ENCODE results near the gene CCDC146. TPM values are rescaled to one million over a fixed set of nuclear protein-coding genes. Genes with fewer than 3 reads are reported as not detected.
"Not testable (repeated sequence)": the region's sequence is repeated elsewhere in the genome, so short reads cannot be mapped to it uniquely, and the experiment has no call there.

Gene CCDC146
- polyA plus RNA-seq, 3 donors, result 0.08 to 7.2 (median 0.40) TPM

GRCh38 chr7:77331938-77332695 lies 209.7 kb downstream of the CCDC146 start:
- no peak overlapping the region for H3K4me3 Mint-ChIP-seq
- no peak overlapping the region for H3K4me3 ChIP-seq (replicated peaks in 1 of 3; ENCODE audit: low read depth in 2 of 3, low read length in 3 of 3)
- H3K9ac ChIP-seq (ENCODE audit: insufficient read depth, low read length, poor library complexity, severe bottlenecking), result no peak overlapping the region
- peak; percentile 64 to 85 (median 84) for DNase-seq
- no peak overlapping the region for H3K27ac ChIP-seq (ENCODE audit: low read depth in 1 of 2, low read length in 2 of 2)
- H3K36me3 Mint-ChIP-seq, result peaks cover 35 to 39% of the 10 kb centered on the region in 2 donors
- H3K9me3 Mint-ChIP-seq, result no peaks in the 10 kb centered on the region
- H3K27ac Mint-ChIP-seq, result peak overlapping the region in 6 of 7 donors; percentile 44 to 94 (median 79)
- no peak overlapping the region for H2AFZ ChIP-seq (ENCODE audit: insufficient read depth, low read depth, low read length, poor library complexity, severe bottlenecking)
- peaks cover 0 to 2% (median 1%) of the 10 kb centered on the region in 3 donors for H3K27me3 Mint-ChIP-seq (ENCODE audit: low read depth in 3 of 3)
- no peak overlapping the region for H3K4me2 ChIP-seq (replicated peaks; ENCODE audit: extremely low read depth, low read length, poor library complexity, severe bottlenecking)
- peaks cover 61% of the 10 kb centered on the region for H3K4me1 Mint-ChIP-seq
- H3K27me3 ChIP-seq (ENCODE audit: control insufficient read depth in 2 of 2, insufficient read depth in 2 of 2, low read length in 2 of 2), result no peaks in the 10 kb centered on the region
- intact Hi-C loops (cut with micrococcal nuclease), result loop anchor here in 1 of 2 donors (5.0 kb wide), 1 partner anchor 210 kb away; the partner anchor contains the start of gene CCDC146
- peaks cover 22% of the 10 kb centered on the region for H4K20me1 ChIP-seq (ENCODE audit: insufficient read depth, low read length)
- peaks cover 54 to 62% of the 10 kb centered on the region in 2 donors for H3K4me1 ChIP-seq (ENCODE audit: control insufficient read depth in 1 of 2, insufficient read depth in 2 of 2, low read length in 2 of 2)
- WGBS (ENCODE audit: insufficient coverage), result no CpG with 5 or more reads among the region's 3 CpGs
- H3K79me2 ChIP-seq (ENCODE audit: insufficient read depth, low read length), result peaks cover 4% of the 10 kb centered on the region
- no peaks in the 10 kb centered on the region for H3K9me3 ChIP-seq (replicated peaks in 1 of 2; ENCODE audit: control insufficient read depth in 1 of 2, insufficient read depth in 1 of 2, low read length in 2 of 2)
- peaks cover 3 to 23% of the 10 kb centered on the region in 2 donors for H3K36me3 ChIP-seq (replicated peaks in 1 of 2; ENCODE audit: control insufficient read depth in 1 of 2, insufficient read depth in 2 of 2, low read length in 2 of 2)
- TF ChIP-seq CTCF (IDR thresholded peaks at IDR 0.05), result peak; percentile 81

- Mint-ChIP-seq H3K36me3 (peaks cover 28 to 30% of the 10 kb centered on the region in 2 donors), H3K4me1 (peaks cover 42% of the 10 kb centered on the region)
- not testable (repeated sequence) for H3K4me3 Mint-ChIP-seq; H3K79me2 ChIP-seq (ENCODE audit: insufficient read depth, low read length); H3K27ac Mint-ChIP-seq; H3K27ac ChIP-seq (ENCODE audit: low read depth in 1 of 2, low read length in 2 of 2); H3K27me3 Mint-ChIP-seq (ENCODE audit: low read depth in 3 of 3); H3K4me3 ChIP-seq (replicated peaks in 1 of 3; ENCODE audit: low read depth in 2 of 3, low read length in 3 of 3); H3K9ac ChIP-seq (ENCODE audit: insufficient read depth, low read length, poor library complexity, severe bottlenecking); H3K4me2 ChIP-seq (replicated peaks; ENCODE audit: extremely low read depth, low read length, poor library complexity, severe bottlenecking); H3K27me3 ChIP-seq (ENCODE audit: control insufficient read depth in 2 of 2, insufficient read depth in 2 of 2, low read length in 2 of 2); DNase-seq; H3K9me3 Mint-ChIP-seq; H3K9me3 ChIP-seq (replicated peaks in 1 of 2; ENCODE audit: control insufficient read depth in 1 of 2, insufficient read depth in 1 of 2, low read length in 2 of 2); H2AFZ ChIP-seq (ENCODE audit: insufficient read depth, low read depth, low read length, poor library complexity, severe bottlenecking)
- Histone ChIP-seq H4K20me1 (ENCODE audit: insufficient read depth, low read length) (peaks cover 30% of the 10 kb centered on the region), H3K36me3 (replicated peaks in 1 of 2; ENCODE audit: control insufficient read depth in 1 of 2, insufficient read depth in 2 of 2, low read length in 2 of 2) (peaks cover 3 to 16% of the 10 kb centered on the region in 2 donors), H3K4me1 (ENCODE audit: control insufficient read depth in 1 of 2, insufficient read depth in 2 of 2, low read length in 2 of 2) (peaks cover 59 to 64% of the 10 kb centered on the region in 2 donors)
- no CpG with 5 or more reads among the region's 2 CpGs for WGBS (ENCODE audit: insufficient coverage)
- intact Hi-C loops (cut with micrococcal nuclease), result loop anchor here in 1 of 2 donors (5.0 kb wide), 1 partner anchor 212 kb away; the partner anchor contains the start of gene CCDC146
Measured at GRCh38 chr7:77334039-77334438, 211.6 kb downstream of the CCDC146 start.
